ENCODE data around the gene CDK5RAP1. TPM values are rescaled to one million over a fixed set of nuclear protein-coding genes. Genes with fewer than 3 reads are reported as not detected.
"Not testable (repeated sequence)": the region's sequence is repeated elsewhere in the genome, so short reads cannot be mapped to it uniquely, and the experiment has no call there.

The CDK5RAP1 gene
- total RNA-seq, 4 donors from 2014 or later = 15.1 to 26.2 (median 17.8) TPM

GRCh38 chr20:33433465-33434234 is 32.3 kb upstream of the CDK5RAP1 start:
- ATAC-seq (ENCODE audit: low FRiP score) (no peak), DNase-seq (ENCODE audit: low spot score) (no peak)
- TF ChIP-seq CTCF (IDR thresholded peaks at IDR 0.05) = no peak

- ATAC-seq (ENCODE audit: low FRiP score) (no peak), DNase-seq (ENCODE audit: low spot score) (no peak)
- TF ChIP-seq CTCF (IDR thresholded peaks at IDR 0.05) = no peak
Observed at GRCh38 chr20:33431797-33432381, 30.6 kb upstream of the CDK5RAP1 start.

- not testable (repeated sequence) for ATAC-seq (ENCODE audit: low FRiP score); DNase-seq (ENCODE audit: low spot score)
Observed at GRCh38 chr20:33423875-33424274, 22.6 kb upstream of the CDK5RAP1 start.

GRCh38 chr20:33423141-33423834 is 22.0 kb upstream of the CDK5RAP1 start:
- peak; percentile 38 for ATAC-seq (ENCODE audit: low FRiP score)
- TF ChIP-seq CTCF (IDR thresholded peaks at IDR 0.05) = no peak
- no peak for DNase-seq (ENCODE audit: low spot score)

GRCh38 chr20:33419140-33419974 is 18.0 kb upstream of the CDK5RAP1 start:
- TF ChIP-seq CTCF (IDR thresholded peaks at IDR 0.05) = no peak
- ATAC-seq (ENCODE audit: low FRiP score) (no peak), DNase-seq (ENCODE audit: low spot score) (no peak)

- TF ChIP-seq CTCF (IDR thresholded peaks at IDR 0.05) = no peak
- ATAC-seq (ENCODE audit: low FRiP score) = no peak
- no peak for DNase-seq (ENCODE audit: low spot score)
Observed at GRCh38 chr20:33418033-33418432, 16.7 kb upstream of the CDK5RAP1 start.

- TF ChIP-seq CTCF (IDR thresholded peaks at IDR 0.05) = no peak
- ATAC-seq (ENCODE audit: low FRiP score) = no peak
- no peak for DNase-seq (ENCODE audit: low spot score)
Observed at GRCh38 chr20:33415948-33416347, 14.6 kb upstream of the CDK5RAP1 start.

All from omental fat pad (tissue), 4 donors.